Measurements from ENCODE around the gene C17orf100. TPM values are rescaled to one million over a fixed set of nuclear protein-coding genes. Genes with fewer than 3 reads are reported as not detected.

Gene C17orf100
- total RNA-seq, 1 experiment from 2014 or later, result 0.29 TPM

DNA sequence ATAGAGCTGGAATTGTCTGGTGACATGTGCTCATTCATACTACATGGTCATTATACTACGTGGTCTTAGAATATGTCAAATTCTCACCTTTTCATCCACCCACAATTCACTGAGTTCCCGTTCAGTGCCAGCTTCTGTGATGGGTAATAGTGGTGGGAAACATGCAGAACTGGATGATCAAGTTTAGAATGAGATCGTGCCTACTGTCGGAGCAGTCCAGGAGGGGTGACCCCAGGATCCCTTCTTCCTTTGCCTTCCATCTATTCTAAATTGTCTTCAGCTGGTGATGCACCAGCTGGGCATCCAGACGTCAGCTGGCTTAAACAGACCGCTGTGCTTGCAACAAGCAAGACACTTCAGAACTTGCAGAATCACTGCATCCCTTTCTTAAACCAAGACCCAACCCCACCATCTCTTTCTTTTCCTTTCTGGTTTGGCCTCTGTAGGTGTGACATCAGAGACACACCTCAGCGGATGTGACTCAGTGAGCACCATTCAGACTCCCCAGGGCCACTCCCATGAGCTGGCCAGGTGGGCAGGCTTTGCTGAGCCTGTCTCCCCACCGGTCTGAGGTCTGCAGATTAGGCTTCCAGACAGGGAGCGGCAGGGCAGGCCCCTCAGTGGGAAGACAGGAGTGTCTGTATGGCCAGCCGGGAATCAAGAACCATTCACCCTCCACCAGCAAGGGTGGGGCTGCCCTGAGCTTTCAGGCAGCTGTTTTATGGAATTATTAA is 18.1 kb downstream of the C17orf100 start:
- DNase-seq (ENCODE audit: low spot score), result no peak

DNA sequence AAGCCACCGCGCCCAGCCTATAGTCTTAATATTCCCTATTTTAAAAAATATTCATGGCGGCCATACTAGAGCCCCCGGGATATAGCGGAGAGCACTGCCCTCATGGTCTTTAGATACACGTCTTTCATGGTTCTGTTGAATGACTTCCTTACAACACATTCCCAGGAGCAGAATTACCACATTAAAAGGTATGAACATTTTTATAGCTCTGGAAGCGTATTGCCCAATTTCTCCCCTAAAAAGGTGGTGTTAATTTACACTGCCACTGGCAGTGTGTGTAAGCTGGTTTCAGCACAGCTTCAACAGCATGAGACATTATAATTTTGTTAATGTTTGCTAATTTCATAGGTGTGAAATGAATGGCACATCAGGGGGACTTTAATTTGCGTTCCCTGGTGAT is 19.0 kb downstream of the C17orf100 start:
- DNase-seq (ENCODE audit: low spot score), result no peak

DNA sequence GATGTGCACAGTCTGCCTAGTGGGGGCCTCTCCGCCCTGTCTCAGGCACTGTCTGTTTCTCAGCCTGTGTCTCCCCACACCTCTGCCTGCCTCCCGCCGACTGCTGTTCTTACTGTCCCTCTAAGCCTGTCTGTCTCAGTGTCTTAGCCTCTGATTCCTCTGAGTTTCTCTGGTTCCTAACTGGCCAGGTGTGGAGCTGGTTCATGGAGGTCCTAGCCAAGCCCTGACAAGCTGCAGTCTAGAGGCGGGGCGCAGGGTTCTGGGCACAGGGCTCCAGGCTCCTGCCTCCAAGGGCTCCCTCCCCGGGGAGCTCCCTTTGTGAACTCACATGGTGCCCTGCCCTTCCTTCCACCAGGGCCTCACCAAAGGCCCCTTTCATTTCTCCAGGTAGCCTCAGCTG is 19.4 kb downstream of the C17orf100 start:
- no peak for DNase-seq (ENCODE audit: low spot score)

DNA sequence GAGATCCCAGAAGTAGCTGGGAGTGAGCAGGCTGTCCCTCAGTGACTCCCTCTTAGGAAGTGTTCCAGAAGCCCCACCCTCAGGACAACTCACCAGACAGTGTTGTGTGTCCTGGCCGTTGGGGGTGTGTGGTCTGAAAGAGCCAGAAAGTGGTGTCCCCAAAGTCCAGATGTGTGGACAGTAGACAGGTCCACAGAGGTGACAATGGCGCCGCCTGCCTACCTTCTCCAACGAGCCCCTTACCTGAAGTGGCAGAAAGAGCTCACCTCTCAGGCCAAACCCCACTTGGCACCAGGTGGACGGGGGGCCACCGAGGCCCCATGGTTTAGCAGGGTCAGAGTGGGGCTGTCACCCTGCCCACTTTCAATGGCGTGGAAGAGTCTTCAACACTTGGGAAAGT is 19.9 kb downstream of the C17orf100 start:
- no peak for DNase-seq (ENCODE audit: low spot score)

DNA sequence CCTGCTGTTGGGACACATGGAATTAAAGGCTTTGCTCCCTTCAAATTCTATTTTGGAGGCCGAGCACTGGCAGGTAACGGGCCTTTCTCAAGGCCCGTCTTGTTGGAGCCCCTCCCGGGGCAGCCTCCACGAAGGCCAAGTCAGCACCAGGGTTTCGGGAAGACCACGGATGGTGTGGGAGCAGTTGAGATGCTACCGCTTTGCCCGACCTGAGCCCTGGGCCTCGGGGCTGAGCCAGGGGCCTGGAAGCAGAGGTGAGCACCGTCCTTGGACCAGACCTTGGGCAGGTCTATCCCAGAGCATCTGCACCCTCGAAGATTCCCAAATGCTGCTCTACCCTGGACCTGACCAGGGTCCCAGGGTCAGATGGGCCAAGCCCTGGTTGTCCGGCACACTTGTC is 23.0 kb downstream of the C17orf100 start:
- DNase-seq (ENCODE audit: low spot score), result no peak

DNA sequence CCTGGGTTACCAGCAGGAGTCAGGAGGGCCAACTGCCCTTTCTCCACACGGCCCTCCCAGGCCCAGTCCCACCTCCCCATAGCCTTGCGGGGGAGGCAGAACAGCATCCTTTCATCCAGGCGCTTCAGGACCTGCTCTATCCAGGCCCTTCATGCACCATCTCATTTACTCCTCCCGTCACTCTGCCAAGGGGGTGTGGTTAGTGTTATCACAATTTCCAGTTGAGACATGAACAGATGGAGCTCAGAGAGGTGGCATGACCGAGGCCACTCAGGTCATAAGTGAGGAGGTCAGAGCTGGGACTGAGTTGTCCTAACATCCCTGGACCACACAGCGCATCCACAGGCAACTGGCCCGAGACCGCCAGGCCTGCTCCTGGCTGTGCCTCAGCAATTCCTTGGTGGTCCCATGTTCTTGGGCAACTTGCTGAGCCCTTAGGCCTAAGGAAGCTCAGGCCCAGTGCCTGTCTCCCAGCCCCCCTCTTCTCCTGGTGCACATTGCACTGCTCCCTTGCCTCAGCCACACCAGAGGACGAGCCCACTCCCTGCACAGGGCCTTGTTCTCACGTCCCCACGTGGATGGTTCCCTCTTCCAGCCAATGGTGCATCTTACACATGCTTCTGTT is 23.8 kb downstream of the C17orf100 start:
- no peak for DNase-seq (ENCODE audit: low spot score)

DNA sequence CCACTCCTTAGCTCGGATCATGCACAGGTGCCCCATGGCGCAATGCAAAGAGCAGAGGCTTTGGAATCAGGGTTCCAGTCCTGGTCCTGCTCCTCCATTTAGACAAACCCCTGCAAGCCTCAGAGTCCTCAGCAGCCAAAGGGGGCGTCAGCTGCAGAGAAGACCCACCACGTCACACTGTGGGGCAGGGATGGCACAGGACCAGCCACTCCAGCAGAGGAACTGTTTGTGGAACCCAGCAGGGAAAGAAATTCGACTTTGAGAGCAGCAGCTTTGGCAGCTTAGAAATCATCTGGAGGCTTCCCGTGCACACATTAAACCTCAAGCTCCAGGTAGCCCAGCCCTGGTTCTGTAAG is 25.2 kb downstream of the C17orf100 start:
- DNase-seq (ENCODE audit: low spot score), result no peak

DNA sequence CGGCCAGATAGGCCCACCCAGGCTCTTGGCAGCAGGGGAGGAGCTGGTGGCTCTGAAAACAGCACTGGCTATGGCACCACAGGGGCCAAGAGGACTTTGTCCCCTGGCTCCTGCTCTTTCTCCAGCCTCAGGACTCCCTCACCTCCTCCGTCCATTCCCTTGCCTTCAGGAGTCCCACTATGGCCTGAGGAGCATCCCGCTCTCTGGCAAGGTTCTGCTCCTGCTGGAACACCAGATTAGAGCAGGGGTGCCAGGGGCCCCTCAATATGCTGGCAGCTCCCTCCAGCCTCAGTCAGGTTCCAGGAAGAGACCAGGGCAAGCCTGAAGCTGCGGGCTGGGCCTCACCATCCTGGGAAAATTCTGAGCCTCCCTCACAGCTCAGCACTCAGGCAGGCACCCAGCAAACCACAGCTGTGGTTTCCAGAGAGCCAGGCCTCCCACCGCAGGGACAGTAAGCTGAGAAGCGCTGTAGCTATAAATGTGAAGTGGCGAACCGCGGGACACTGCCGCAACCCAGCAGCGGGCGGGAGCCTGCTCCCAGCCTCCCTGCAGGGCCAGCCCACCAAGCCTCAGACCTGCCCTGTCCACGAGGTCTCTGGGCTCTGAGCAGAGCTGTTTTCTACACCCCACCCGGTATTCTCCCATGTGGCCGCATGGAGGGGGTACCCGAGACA is 25.7 kb downstream of the C17orf100 start:
- DNase-seq (ENCODE audit: low spot score), result peak; percentile 79

DNA sequence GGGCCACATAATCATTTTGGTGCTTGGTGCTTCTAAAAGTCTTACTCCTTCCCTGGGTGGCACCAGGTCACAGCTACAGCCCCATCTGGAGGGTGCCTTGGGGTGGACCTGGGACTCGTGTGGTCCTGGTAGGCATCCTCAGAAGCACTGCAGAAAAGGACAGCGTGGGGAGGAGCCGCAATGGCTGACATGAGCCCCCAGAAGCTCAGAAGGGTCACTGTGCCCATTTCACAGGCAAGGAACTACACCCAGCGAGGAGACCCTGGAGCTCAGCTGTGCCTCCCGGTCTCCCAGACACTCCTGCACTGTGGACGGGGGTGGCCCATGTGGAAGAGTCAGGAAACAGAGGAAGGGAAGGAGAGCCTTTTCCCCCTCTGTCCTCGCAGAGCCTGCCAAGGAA is 26.4 kb downstream of the C17orf100 start:
- DNase-seq (ENCODE audit: low spot score), result no peak

DNA sequence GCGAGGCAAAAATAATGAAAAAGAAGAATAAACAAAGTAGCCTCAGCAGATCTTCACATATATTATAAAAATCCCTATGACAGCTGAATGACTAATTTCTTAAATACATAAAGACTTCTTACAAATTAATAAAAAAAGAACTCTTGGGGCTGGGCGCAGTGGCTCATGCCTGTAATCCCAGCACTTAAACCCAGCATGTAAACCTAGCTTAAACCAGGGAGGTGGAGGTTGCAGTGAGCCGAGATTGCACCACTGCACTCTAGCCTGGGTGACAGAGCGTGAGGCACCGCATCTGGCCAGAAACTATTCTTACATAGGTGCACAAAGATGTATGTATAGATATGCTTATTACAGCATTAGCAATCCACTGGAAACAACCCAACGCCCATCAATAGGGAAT is 27.7 kb downstream of the C17orf100 start:
- no peak for DNase-seq (ENCODE audit: low spot score)

DNA sequence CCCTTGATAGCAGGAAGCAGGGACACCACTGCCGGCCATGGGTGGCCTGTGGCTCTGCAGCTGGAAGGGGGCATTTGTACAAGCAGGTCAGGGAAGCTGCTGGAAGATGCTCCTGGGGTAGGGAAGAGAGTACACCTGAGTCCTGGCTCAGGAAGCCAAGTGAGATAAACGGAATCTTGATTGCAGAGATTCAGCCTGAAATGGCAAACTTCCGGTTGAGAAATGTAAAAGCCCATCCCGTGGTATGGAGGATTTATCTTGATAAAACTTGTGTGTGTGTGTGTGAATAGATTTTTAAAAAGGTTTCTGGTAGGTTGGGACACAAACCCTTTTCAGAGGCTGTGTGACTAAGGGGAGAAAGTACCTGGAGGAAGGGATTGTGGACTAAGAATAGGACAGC is 29.6 kb downstream of the C17orf100 start:
- DNase-seq (ENCODE audit: low spot score), result no peak

DNA sequence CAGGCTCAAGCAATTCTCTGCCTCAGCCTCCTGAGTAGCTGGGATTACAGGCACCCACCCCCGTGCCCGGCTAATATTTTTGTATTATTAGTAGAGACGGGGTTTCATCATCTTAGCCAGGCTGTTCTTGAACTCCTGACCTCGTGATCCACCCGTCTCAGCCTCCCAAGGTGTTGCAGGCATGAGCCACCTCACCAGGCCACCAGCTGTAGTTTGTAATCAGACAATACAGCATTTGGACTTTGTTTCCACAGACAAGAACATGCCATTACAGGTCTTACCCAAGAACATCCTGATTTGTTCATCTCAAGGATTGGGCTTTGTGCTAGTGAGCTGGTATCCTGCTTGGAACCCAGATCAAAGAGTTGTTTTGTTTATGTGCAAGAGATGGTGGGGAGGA is 30.1 kb downstream of the C17orf100 start:
- DNase-seq (ENCODE audit: low spot score), result no peak

DNA sequence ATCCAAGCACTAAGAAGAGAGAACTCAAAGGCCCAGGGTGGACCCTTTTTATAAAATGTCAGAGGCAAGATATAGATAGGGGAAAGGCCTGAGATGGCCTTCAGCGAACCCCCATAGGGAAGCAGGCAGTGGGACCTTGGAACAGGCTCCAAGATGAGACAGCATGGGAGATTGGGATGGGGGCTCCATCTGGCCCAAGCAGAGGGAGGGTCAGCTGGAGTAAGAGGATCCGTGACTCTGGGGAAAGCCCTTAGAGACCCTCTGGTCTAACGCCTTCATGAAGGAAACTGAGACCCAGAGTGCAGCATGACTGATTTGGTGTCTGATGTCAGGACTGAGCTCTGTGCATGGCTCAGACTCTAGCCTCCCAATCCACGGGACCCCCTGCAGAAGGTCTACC is 30.8 kb downstream of the C17orf100 start:
- no peak for DNase-seq (ENCODE audit: low spot score)

DNA sequence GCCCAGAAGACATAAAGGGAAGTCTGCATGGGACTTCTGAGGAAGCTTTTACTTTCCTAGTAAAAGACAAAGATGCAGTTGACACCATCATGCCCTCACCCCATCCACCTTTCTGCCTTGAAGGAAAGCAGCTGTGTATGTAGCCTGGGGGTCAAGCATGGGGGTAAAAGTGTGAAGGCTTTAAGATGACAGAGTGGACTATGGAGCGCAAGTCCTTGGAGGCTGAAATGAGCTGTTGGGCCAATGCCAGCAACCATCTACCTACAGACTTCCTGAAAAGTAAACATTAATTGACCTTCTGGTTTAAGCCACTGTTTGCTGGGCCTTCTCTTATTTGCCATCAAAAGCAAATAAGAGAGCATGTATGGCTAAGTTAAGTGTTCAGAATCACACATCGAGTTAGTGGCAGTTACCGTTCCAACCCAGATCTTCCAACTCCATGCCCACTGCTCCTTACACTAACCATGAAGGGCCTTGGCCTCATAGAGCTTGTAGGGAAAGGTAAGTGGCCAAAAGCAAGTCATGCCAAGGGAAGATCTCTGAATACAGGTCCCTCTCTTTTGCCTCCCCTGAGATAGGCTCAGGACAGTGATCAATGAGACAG is 31.6 kb downstream of the C17orf100 start:
- no peak for DNase-seq (ENCODE audit: low spot score)

DNA sequence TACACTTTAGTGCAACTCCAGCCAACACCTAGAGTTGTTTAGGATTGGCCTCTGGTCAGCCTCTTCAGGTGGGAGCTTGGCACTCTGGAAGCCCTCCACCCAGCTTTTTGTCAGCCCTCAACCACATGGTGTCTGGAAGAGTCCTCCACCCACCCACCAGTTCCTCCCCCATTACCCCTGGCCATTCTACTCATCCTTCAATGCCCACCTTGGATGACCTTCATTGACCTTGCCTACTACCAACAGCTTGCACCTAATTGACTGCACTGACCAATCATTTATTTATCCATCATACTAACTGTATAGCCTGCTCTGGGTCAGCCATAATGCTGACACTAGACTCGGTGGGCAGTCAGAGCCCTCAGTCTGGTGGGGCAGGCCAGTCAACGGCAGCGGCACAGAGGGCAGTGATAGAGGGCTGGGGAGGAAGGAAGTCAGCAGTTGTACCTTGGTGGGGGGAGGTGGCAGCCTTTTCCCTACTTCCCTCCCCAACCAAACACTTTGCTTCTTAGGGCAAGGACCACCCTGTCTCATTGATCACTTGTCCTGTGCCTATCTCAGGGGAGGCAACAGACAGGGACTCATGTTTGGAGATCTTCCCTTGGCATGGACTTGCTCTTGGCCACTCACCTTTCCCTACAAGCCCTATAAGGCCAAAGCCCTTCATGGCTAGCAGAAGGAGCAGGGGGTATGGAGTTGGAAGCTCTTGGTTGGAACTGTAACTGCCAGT is 32.3 kb downstream of the C17orf100 start:
- no peak for DNase-seq (ENCODE audit: low spot score)

DNA sequence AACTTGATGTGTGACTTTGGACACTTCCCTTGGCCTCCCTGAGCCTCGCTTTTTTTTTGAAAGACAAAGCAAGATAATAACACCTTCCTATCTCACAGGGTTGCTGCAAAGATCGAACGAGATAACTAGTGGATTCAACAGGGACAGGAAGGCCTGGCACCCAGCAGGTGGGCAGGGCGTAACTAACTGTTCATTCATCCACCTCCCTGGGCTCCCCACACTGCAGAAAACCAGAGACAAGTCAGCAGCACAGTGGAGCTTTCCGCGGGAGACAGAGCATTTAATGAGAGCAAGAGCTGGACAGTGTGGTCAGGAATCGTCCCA is 32.9 kb downstream of the C17orf100 start:
- no peak for DNase-seq (ENCODE audit: low spot score)

DNA sequence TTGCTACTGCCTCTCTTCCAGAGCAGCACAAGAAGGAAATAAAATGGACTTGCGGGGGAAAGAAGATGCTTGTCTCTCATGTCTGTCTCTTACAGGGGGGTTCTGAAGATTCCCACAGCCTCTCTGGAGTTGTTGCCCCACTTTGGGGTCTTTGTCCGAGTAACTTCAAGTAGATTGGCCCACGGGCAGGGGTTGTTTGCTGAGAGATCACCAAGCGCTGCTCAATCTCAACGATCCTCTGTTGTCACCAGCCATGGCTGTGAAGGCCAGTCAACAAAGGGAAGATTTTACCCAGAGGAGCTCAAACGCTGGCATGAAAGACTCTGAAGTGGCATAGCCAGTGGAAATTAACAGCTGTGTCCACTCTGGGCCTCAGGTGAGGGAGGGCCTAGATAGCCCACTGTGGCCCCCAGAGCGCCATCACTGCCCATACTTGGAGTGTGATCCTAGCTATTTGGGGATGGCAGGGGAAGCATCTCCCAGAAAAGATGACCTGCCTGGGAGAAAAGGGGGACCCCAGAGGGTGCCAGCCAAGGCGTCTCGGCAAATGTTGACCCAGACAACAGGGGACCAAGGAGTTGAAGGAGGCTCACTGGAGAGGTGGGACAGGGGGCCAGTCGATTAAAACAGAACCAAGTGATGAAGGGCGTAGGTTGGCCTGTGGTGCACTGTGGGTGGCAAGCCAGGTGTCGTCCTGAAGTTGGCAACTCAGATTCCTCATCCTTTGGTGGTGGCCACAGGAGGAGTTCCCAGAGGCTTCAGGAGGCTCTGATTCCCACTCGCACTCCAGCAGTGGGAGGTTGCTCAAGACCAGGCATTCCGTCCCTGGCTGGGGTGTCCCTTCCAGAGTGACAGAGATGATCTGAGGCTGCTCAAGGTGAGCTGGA is 33.6 kb downstream of the C17orf100 start:
- no peak for DNase-seq (ENCODE audit: low spot score)

DNA sequence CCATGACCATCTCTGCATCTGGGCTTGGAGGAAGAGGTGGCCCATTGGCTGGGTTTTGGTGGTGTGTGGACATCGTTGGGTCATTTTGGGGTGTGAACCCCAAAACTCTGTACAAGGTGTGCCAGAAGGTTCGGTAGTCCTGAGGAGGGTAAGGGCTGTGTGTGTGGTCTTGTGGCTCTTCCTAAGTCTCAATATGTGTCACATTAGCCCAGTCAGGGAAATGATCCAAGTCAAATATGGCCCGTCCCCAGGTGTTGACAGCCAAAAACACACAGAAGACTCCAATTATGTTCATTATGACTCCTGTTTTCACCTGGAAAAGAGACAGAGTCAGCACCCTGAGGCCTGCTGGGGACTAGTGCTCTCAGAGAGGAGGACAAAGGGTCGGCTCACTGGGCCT is 34.5 kb downstream of the C17orf100 start:
- DNase-seq (ENCODE audit: low spot score), result no peak

DNA sequence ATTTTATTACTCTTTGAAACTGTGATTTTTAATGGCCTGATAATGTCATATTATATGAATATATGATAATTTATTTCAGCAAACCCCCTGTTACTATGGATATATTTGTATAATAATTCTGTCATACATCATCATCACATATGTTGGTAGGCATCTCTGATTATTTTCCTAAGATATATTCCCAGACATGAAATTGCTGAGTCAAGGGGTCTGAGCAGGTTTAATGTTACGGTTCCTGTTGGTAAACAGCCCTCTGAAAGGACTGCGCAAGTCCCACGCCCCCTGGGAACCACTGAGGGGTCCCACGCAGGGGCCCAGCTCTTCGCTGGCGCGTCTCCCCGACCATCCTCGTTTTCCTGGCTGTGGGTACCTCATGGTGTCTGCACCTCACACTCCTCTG is 37.4 kb downstream of the C17orf100 start:
- DNase-seq (ENCODE audit: low spot score), result no peak

DNA sequence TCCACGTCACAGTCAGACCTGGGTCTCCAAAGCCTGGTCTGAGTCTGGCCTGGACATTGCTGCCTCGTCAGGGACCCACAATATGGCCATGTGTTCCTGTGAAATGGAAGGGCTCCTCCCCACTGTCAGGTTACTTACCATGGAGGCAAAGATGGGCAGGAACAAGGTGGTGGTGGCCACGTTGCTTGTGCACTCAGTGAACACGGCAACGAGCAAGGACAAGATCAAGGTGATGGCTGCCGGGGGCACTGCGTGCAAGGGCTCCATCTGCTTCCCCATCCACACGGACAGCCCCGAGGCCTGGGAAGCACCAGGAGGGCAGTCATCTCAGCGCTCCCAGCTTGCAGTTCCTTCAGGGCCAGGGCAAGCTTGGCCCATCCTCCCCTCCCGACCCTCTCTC is 39.1 kb downstream of the C17orf100 start:
- DNase-seq (ENCODE audit: low spot score), result no peak

DNA sequence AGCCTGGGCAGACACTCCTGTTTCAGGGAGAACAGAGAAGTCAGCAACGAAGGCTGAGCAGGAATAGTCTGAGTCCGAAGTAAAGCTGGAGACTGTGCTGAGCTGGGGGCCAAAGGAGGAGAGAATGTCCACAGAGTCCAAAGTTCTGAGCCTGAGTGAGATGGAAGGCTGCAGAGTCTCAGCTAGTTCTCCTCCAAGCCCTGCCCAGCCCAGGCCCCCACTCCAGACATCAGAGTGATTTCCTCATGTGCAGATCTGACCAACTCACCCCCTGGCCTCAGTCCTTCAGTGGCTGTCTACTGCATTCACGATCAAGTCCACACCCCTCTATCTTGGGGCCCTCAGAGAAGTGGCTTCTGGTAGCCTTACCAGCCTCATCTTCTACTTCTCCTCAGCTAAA is 40.0 kb downstream of the C17orf100 start:
- DNase-seq (ENCODE audit: low spot score), result no peak
